GM18861 (cell line): ENCODE measurements around the gene TMEM222.

Experiments
- ATAC-seq: cut with Tn5 transposase; IDR thresholded peaks from one replicate; pipeline ENCODE4 v1.9.1; 2021; ENCODE audit not compliant: unreplicated experiment

TMEM222 gene

GRCh38 chr1:27306071-27306470 lies 15.9 kb upstream of the TMEM222 start:
- ATAC-seq, result no peak

DNA sequence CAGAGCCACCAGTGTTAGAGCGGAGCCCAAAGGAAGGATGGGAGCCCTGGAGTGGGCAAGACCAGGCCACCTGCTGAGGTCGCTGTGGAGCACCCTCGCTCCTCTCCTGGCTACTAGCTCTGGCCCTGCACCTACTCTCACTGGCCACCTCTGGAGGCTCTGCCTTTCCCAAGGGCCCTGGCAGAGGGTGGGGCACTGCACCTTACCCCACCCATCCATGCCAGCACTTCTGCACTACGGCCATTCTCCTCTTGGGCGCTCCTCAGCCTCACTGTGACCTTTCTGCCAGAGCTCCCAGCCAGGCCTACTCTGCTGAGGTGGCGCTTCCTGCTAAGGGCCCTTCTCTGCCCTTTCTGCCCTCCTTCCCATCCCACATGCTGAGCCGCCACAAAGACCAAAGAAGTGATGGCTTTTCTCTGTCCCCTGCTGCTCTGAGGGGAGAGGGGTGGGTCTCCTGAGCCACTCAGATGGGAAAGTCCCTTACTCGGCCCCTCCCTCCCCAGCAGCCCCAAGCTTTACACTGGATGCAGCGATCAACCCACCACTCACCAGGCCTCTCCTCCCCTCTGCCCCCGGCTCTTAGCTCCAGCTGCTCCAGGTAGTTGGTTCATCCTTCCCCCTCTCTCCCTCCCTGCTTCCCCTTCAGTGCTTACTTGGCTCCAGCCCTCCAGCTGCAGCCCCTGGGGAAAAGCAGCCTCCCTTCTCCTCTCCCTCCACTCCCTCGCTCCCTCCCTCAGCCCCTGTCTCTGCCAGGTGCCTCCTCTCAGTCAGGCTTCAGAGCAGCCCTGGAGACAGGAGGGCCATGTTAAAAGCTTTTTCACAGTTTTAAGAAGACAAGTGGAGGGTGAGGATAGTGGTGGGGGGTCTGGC lies 14.8 kb upstream of the TMEM222 start:
- no peak for ATAC-seq

GRCh38 chr1:27307874-27308598 lies 13.9 kb upstream of the TMEM222 start:
- ATAC-seq, result no peak

DNA sequence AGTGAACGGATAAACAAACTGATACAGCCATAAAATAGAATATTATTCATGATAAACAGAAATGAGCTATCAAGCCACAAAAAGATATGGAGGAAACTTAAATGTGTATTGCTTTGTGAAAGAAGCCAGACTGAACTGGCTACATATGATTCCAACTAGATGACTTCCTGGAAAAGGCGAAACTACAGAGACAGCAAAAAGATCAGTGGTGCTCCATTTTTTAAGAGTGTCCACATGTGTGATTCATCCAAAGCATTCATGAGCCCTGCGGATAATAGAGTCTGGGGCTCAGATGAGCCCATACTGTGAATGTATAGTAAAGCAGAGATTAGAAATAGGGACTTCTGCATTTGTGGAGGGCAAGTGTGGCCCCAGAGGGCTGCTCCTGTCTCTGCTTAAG lies 7.8 kb upstream of the TMEM222 start:
- ATAC-seq, result no peak

- ATAC-seq, result no peak
These were observed 7.2 kb upstream of the TMEM222 start for GRCh38 chr1:27314737-27315136.

DNA sequence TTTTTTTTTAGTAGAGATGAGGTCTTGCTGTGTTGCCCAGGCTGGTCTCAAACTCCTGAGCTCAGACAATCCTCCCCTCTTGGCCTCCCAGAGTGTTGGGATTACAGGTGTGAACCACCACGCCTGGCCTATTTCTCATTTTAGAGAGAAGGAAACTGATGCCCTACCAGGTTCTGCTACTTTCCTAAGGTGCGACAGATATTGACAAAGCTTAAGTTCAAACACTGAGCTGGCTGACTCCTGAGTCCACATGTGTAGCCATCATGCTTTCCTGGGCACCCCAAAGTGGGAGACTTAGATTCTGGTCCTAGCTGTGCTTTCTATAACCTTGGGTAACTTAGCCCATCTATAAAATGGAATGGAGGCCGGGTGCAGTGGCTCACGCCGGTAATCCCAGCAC lies 5.1 kb upstream of the TMEM222 start:
- no peak for ATAC-seq

- ATAC-seq, result no peak
These were observed 3.8 kb upstream of the TMEM222 start for GRCh38 chr1:27318136-27318535.

- no peak for ATAC-seq
These were observed 3.4 kb upstream of the TMEM222 start for GRCh38 chr1:27318596-27318995.

GRCh38 chr1:27322569-27323240 lies 742 bp downstream of the TMEM222 start:
- ATAC-seq, result no peak

DNA sequence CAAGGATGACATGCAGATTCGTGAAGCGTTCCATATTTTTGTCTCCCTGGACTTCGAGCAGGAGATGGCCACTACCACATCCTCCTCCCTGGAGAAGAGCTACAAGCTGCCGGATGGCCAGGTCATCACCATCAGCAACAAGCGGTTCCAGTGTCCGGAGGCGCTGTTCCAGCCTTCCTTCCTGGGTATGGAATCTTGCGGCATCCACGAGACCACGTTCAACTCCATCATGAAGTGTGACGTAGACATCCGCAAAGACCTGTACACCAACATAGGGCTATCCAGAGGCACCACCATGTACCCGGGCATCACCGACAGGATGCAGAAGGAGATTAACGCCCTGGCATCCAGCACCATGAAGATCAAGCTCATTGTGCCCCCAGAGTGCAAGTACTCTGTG lies 3.3 kb downstream of the TMEM222 start:
- ATAC-seq, result no peak

DNA sequence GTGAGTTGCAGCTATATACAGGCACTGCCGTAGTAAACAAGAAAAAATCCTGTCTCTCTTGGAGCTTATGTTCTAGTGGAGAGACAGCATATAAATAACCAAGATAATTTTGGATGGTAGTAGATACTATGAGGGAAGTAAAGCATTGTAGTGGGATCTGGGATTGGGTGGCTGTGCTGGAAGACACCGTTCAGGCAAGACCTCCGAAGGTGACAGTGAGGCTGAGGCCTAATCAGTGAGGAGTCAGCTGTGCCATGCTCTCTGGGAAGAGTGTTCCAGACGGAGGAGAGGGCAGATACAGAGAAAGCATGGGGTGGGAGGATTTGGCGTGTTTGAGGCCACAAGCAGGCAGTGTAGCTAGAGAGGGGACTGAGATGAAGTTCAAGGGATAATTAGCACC lies 6.0 kb downstream of the TMEM222 start:
- no peak for ATAC-seq

GRCh38 chr1:27330786-27331185 lies 8.8 kb downstream of the TMEM222 start:
- ATAC-seq, result no peak

- no peak for ATAC-seq
These were observed 9.5 kb downstream of the TMEM222 start for GRCh38 chr1:27331426-27331825.

- no peak for ATAC-seq
These were observed 10.0 kb downstream of the TMEM222 start for GRCh38 chr1:27331922-27332321.

DNA sequence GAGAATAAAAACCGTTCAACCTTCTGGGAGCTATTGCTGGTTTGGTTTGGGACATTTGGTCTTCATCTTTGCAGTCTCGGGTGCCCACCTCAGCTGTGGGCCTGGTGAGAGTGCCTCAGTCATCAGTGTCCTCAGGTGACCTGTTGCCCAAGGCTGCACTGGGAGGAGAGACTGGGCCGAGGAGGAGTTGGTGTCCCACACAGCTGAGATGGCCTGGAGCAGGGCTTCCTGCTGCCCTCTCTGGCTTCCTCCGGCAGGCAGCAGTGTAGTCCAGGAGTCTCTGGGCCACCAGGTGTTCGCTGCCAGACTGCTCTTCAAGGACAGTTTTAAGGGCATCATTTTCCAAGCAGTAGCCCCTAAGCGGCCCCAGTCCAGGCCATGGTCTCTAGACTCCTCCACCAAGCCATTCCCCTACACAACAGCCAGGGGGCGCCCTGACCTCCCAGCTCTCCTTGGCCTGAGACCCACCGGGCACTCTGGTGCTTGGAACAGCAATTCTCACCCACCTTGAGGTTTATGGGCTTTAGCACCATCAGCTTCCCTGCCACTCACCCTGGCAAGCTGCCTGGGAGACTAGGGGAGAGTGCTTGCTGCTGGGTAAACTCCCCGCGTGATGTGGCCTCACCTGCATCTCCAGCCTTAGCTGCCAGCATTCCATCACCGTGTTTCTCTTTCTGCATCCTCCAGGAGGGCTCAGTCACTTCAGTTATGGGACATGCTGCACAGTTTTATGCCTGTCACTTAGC lies 10.7 kb downstream of the TMEM222 start:
- ATAC-seq, result no peak

DNA sequence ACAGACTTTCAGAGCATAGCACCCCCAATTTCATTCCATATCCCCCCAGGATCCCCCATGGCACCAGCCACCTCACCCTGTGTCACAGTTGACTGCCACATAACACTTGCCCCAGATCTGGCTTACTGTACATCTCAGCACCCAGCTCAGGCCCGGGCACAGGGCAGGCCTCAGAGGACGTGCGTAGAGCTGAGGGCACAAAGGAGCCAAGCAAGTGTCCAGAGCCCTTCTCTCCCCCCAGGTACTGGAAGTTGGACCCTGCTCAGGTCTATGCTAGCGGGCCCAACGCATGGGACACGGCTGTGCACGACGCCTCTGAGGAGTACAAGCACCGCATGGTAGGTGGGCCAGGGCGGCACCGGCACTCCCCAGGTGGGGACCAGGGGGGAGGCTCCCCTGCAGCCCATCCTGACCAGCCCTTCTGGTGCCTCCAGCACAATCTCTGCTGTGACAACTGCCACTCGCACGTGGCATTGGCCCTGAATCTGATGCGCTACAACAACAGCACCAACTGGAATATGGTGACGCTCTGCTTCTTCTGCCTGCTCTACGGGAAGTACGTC lies 11.8 kb downstream of the TMEM222 start:
- ATAC-seq, result no peak

- no peak for ATAC-seq
These were observed 13.8 kb downstream of the TMEM222 start for GRCh38 chr1:27335506-27336422.

GRCh38 chr1:27336756-27337155 lies 14.8 kb downstream of the TMEM222 start:
- no peak for ATAC-seq

DNA sequence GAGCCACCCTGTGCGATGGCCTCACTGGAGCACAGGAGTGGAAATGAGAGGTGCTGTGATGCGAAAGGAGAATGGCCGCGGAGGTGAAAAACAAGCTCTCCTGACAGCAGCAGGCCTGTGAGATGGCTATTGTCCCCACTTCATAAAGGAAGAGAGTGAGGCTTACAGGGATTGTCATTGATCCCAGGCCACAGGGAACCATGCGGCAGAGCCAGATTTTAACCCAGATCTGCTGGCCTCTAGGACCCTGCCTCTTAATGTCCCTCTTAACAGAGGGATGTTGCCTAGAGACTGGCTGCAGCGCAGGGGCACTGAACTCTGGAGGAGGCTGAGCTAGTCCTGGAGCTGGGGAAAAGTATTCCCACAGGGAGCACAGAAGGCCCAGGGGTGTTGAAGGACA lies 16.8 kb downstream of the TMEM222 start:
- ATAC-seq, result no peak

DNA sequence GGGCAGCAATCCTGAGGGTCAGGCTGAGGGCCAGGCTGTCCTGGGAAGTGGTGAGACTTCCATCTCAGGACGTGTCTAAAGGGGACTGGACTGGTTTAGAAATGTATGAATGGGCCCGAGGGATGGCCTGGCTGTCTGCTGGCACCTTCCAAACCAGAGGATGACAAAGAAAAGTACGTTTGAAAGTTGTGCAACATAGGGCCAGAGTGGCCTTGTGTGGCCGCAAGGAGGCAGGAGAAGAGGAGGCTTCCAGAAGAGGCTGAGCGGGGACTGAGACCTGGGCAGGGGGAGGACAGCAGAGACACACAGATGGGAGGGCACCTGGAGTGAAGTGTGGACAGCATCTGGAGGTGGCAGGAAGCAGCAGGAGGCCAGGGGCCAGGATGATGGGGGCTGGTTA lies 17.2 kb downstream of the TMEM222 start:
- no peak for ATAC-seq
